Left ventricle myocardium inferior (tissue), 1 donor: Measurements from ENCODE around the gene TAPT1. TPM values are rescaled to one million over a fixed set of nuclear protein-coding genes. Genes with fewer than 3 reads are reported as not detected.

Experiments used
- DNase-seq: peaks from one replicate; pipeline ENCODE4 v3.0.0-alpha.2; 2020
- H3K27ac ChIP-seq: fragments of 200-600 bp; replicated peaks from 2 replicates; pipeline ENCODE4 v1.8.0; 2021
- H3K27me3 ChIP-seq: fragments of 200-600 bp; 2 replicates; pipeline ENCODE4 v1.8.0; 2021; ENCODE audit warnings: low read depth
- H3K36me3 ChIP-seq: fragments of 200-600 bp; 2 replicates; pipeline ENCODE4 v1.8.0; 2021
- H3K4me1 ChIP-seq: fragments of 200-600 bp; 2 replicates; pipeline ENCODE4 v1.8.0; 2021
- H3K4me3 ChIP-seq: fragments of 200-600 bp; 2 replicates; pipeline ENCODE4 v1.8.0; 2021; ENCODE audit warnings: mild to moderate bottlenecking, moderate library complexity
- H3K9me3 ChIP-seq: fragments of 200-600 bp; replicated peaks from 2 replicates; pipeline ENCODE4 v1.8.0; 2021
- CTCF ChIP-seq: fragments of 200-600 bp; IDR thresholded peaks from 2 replicates; pipeline ENCODE4 v1.8.0; 2021; ENCODE audit warnings: antibody characterized with exemption, mild to moderate bottlenecking, borderline replicate concordance
- intact Hi-C: fragments of 100-400 bp; cut with micrococcal nuclease; formaldehyde crosslinking; loops from one replicate; pipeline ENCODE4 v1.11.0; 2022
- total RNA-seq: library from RNA; stranded (reverse); fragmentation: NEBNext Ultra II Directional; extraction: Animal tissue kit (Norgen Biotek cat#: 25700); gene quantifications from one replicate; pipeline ENCODE4 v1.2.1, GENCODE V29; 2021
- donor health status: DM: no; HTN: yes; CAD: no; lungs with severe emphysema.

Gene TAPT1
- total RNA-seq, 1 donor from 2014 or later: 35.3 TPM

- intact Hi-C loops: no loop called here
- Histone ChIP-seq H3K4me3 (no peak overlapping the region), H3K4me1 (no peaks in the 10 kb centered on the region), H3K27ac (no peak overlapping the region), H3K27me3 (no peaks in the 10 kb centered on the region), H3K9me3 (no peaks in the 10 kb centered on the region), H3K36me3 (peaks cover 96% of the 10 kb centered on the region)
- no peak for DNase-seq
- TF ChIP-seq CTCF: no peak
Observed at GRCh38 chr4:16168144-16168543, 58.1 kb downstream of the TAPT1 start.

- TF ChIP-seq CTCF: no peak
- no peak overlapping the region for H3K4me3 ChIP-seq
- H3K27ac ChIP-seq: no peak overlapping the region
- no peaks in the 10 kb centered on the region for H3K4me1 ChIP-seq
- DNase-seq: no peak
- no peaks in the 10 kb centered on the region for H3K27me3 ChIP-seq
- peaks cover 93% of the 10 kb centered on the region for H3K36me3 ChIP-seq
- intact Hi-C loops: no loop called here
- H3K9me3 ChIP-seq: no peaks in the 10 kb centered on the region
Observed at GRCh38 chr4:16165931-16166330, 60.3 kb downstream of the TAPT1 start.

- intact Hi-C loops: no loop called here
- no peak for TF ChIP-seq CTCF
Observed at GRCh38 chr4:16162891-16163290, 63.4 kb downstream of the TAPT1 start.

GRCh38 chr4:16161851-16162408 lies 64.3 kb downstream of the TAPT1 start:
- Histone ChIP-seq H3K27ac (no peak overlapping the region), H3K4me3 (no peak overlapping the region), H3K27me3 (no peaks in the 10 kb centered on the region), H3K36me3 (peaks cover 60% of the 10 kb centered on the region), H3K9me3 (no peaks in the 10 kb centered on the region), H3K4me1 (peaks cover 35% of the 10 kb centered on the region)
- no peak for DNase-seq
- intact Hi-C loops: no loop called here
- TF ChIP-seq CTCF: peak; percentile 19

More at GRCh38 chr4:16162891-16163290, 63.4 kb downstream of the TAPT1 start:
- peaks cover 69% of the 10 kb centered on the region for H3K36me3 ChIP-seq
- no peak for DNase-seq
- no peaks in the 10 kb centered on the region for H3K9me3 ChIP-seq
- no peaks in the 10 kb centered on the region for H3K27me3 ChIP-seq
- no peak overlapping the region for H3K27ac ChIP-seq
- no peak overlapping the region for H3K4me3 ChIP-seq
- peaks cover 30% of the 10 kb centered on the region for H3K4me1 ChIP-seq

- Histone ChIP-seq H3K36me3 (peaks cover 46% of the 10 kb centered on the region), H3K4me1 (peaks cover 47% of the 10 kb centered on the region), H3K27ac (no peak overlapping the region), H3K27me3 (no peaks in the 10 kb centered on the region), H3K4me3 (no peak overlapping the region), H3K9me3 (no peaks in the 10 kb centered on the region)
- TF ChIP-seq CTCF: no peak
- intact Hi-C loops: no loop called here
- DNase-seq: no peak
Observed at GRCh38 chr4:16160457-16160856, 65.8 kb downstream of the TAPT1 start.
